Measurements from ENCODE around the gene EFHC2. TPM values are rescaled to one million over a fixed set of nuclear protein-coding genes. Genes with fewer than 3 reads are reported as not detected.

EFHC2 gene
- polyA plus RNA-seq, 1 of the 3 experiments (the other 2 are of a cell fraction), result 0.03 TPM

- H3K36me3 ChIP-seq (replicated peaks in 1 of 2; ENCODE audit: control insufficient read depth in 1 of 2, insufficient read depth in 2 of 2, low read length in 1 of 2), result no peaks in the 10 kb centered on the region
- H3F3A ChIP-seq (replicated peaks; ENCODE audit: insufficient read depth), result no peaks in the 10 kb centered on the region
- H3K4me2 ChIP-seq, result no peak overlapping the region
- WGBS (ENCODE audit: low lambda C conversion rate), result 26% methylated on average over 3 of the region's 3 CpGs
- no peak for TF ChIP-seq JUND (IDR thresholded peaks at IDR 0.05)
- no peak for TF ChIP-seq MXI1 (IDR thresholded peaks at IDR 0.05; ENCODE audit: low read depth, low read length)
- peak in 1 of 2 experiments; percentile 28; a peak in 1 of 4 replicates for TF ChIP-seq EP300 (IDR thresholded peaks at IDR 0.05; ENCODE audit: borderline replicate concordance in 1 of 2, low read depth in 1 of 2, low read length in 1 of 2)
- H3K27ac ChIP-seq (ENCODE audit: low read depth in 2 of 2, low read length in 1 of 2), result no peak overlapping the region
- H3K79me2 ChIP-seq (ENCODE audit: insufficient read depth), result no peaks in the 10 kb centered on the region
- H3K9me3 ChIP-seq, result no peaks in the 10 kb centered on the region
- H2AFZ ChIP-seq (ENCODE audit: low read depth), result no peak overlapping the region
- CTCF ChIA-PET, result interaction anchor here (1.9 kb wide), 1 partner anchor 258 kb away, joined by 4 read pairs; no protein-coding TSS in a partner anchor
- peaks cover 6% of the 10 kb centered on the region; the same call in 1 of the 2 replicates for H3K27me3 ChIP-seq (ENCODE audit: insufficient read depth)
- no peak overlapping the region for H3K4me3 ChIP-seq (ENCODE audit: low read depth in 2 of 2, low read length in 1 of 2)
- POLR2A ChIA-PET, result interaction anchor here (0.6 kb wide), 2 partner anchors 348 to 572 kb away, joined by 3 to 5 read pairs; no protein-coding TSS in a partner anchor
- DNase-seq, result peak; percentile 23
- H3K4me1 ChIP-seq (ENCODE audit: control insufficient read depth in 1 of 2, insufficient read depth in 2 of 2, low read depth in 1 of 2, low read length in 1 of 2), result no peaks in the 10 kb centered on the region; a peak in 1 of 4 replicates
- H3K9ac ChIP-seq, result no peak overlapping the region
- H3K9me2 ChIP-seq, result no peaks in the 10 kb centered on the region
- H4K20me1 ChIP-seq (ENCODE audit: insufficient read depth), result no peaks in the 10 kb centered on the region
Observed at GRCh38 chrX:44216171-44216570, 127.3 kb downstream of the EFHC2 start.

GRCh38 chrX:44203791-44204190 is 139.7 kb downstream of the EFHC2 start:
- Histone ChIP-seq H3F3A (replicated peaks; ENCODE audit: insufficient read depth) (no peaks in the 10 kb centered on the region), H3K9me3 (no peaks in the 10 kb centered on the region), H3K79me2 (ENCODE audit: insufficient read depth) (no peaks in the 10 kb centered on the region), H3K27ac (ENCODE audit: low read depth in 2 of 2, low read length in 1 of 2) (no peak overlapping the region), H3K9ac (no peak overlapping the region), H3K27me3 (ENCODE audit: insufficient read depth) (no peaks in the 10 kb centered on the region), H3K4me1 (ENCODE audit: control insufficient read depth in 1 of 2, insufficient read depth in 2 of 2, low read depth in 1 of 2, low read length in 1 of 2) (no peaks in the 10 kb centered on the region), H3K9me2 (no peaks in the 10 kb centered on the region), H3K4me2 (no peak overlapping the region), H2AFZ (ENCODE audit: low read depth) (no peak overlapping the region), H4K20me1 (ENCODE audit: insufficient read depth) (no peaks in the 10 kb centered on the region), H3K4me3 (ENCODE audit: low read depth in 2 of 2, low read length in 1 of 2) (no peak overlapping the region), H3K36me3 (replicated peaks in 1 of 2; ENCODE audit: control insufficient read depth in 1 of 2, insufficient read depth in 2 of 2, low read length in 1 of 2) (no peaks in the 10 kb centered on the region)
- TF ChIP-seq IRF3 (IDR thresholded peaks at IDR 0.05; ENCODE audit: low read depth, low read length) (no peak), USF2 (IDR thresholded peaks at IDR 0.05; ENCODE audit: borderline replicate concordance, low read depth, low read length) (no peak), RCOR1 (IDR thresholded peaks at IDR 0.05; ENCODE audit: low read length) (no peak), PBX3 (IDR thresholded peaks at IDR 0.05) (no peak), MXI1 (IDR thresholded peaks at IDR 0.05; ENCODE audit: low read depth, low read length) (no peak), RXRA (IDR thresholded peaks at IDR 0.05; ENCODE audit: borderline replicate concordance, low read depth) (no peak), SMC3 (IDR thresholded peaks at IDR 0.05; ENCODE audit: low read depth, low read length) (no peak), FOXM1 (IDR thresholded peaks at IDR 0.05; ENCODE audit: low read depth) (no peak)
- no peak for DNase-seq
- WGBS (ENCODE audit: low lambda C conversion rate), result 58% methylated on average over 1 of the region's 1 CpG
- POLR2A ChIA-PET, result no interaction called here
- CTCF ChIA-PET, result interaction anchor here (0.9 kb wide), 1 partner anchor 17 kb away, joined by 3 read pairs; no protein-coding TSS in a partner anchor

Data from SK-N-SH (cell line).